Memory B cell (primary cell): ENCODE measurements around the gene AP3S1.
A peak's percentile ranks its signal among the peaks of the same experiment; 100 is the strongest.
"Not testable (repeated sequence)": the region's sequence is repeated elsewhere in the genome, so short reads cannot be mapped to it uniquely, and the experiment has no call there.

Source experiments
- ATAC-seq: fragments of 150-1000 bp; cut with Tn5 transposase; 2 replicates; pipeline ENCODE4 v1.10.0; 2021; ENCODE audit warnings: low read depth, mild to moderate bottlenecking, moderate library complexity
- DNase-seq, 2 donors: peaks; one replicate each; pipeline ENCODE4 v3.0.0; 2022; ENCODE audit warnings: low spot score in 2 of 2
- H3K27ac Mint-ChIP-seq: one replicate; pipeline ENCODE4 v1.8.0; 2022; ENCODE audit warnings: mild to moderate bottlenecking, moderate library complexity, mixed read lengths
- H3K27me3 Mint-ChIP-seq: one replicate; pipeline ENCODE4 v1.8.0; 2022; ENCODE audit warnings: mixed read lengths
- H3K36me3 Mint-ChIP-seq: one replicate; pipeline ENCODE4 v1.8.0; 2022; ENCODE audit warnings: mild to moderate bottlenecking, mixed read lengths
- H3K4me1 Mint-ChIP-seq: one replicate; pipeline ENCODE4 v1.8.0; 2022; ENCODE audit warnings: mixed read lengths
- H3K4me3 Mint-ChIP-seq: one replicate; pipeline ENCODE4 v1.8.0; 2022; ENCODE audit warnings: mild to moderate bottlenecking, moderate library complexity, mixed read lengths
- H3K9me3 Mint-ChIP-seq: one replicate; pipeline ENCODE4 v1.8.0; 2022; ENCODE audit warnings: mixed read lengths

The AP3S1 gene

DNA sequence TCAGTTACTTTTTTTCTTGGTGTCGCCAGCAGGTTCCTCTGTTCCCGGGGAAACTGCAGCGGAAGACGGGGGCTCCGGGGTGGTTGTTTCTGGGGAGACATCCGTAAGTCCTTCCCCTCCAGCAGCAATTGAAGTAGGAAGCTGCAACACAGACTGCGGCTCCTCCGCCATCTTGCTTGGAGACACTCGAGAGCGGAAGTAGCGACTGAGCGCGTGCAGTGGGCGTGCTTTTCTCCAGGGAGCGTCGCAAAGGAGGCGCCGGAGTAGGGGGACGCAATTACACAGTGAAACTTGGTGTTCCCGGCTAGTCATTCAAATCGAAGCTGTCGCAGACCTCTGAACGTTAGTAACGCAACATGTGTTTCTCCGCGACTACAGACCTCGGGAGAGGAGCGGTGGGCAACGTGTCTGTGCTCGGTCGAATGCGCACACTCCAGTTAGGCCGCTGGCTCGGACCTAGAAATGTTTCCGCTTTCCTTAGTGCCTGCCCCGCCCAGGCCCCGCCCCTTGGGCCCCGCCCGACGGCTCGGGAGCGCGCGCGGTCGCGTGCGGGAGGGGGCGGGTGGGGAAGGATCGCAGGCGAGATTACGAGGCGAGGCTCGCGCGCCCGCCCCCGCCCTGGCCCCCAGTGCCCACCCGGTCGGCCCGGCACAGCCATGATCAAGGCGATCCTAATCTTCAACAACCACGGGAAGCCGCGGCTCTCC lies at the start of gene AP3S1, which contains the start of gene ATG12:
Gene AP3S1, plus strand, starts transcription at position 554 of the 707 bp plus-strand sequence. Its CDS starts 103 bp downstream, at position 657.
Gene ATG12, minus strand, starts transcription at position 184 of the 707 bp plus-strand sequence. Its CDS starts 13 bp downstream, at position 171.
- H3K27ac Mint-ChIP-seq: peak within 1 kb of the TSS; percentile 99
- H3K4me1 Mint-ChIP-seq: peaks cover 27% of the 10 kb centered on the region
- no peaks in the 10 kb centered on the region for H3K9me3 Mint-ChIP-seq
- peak within 1 kb of the TSS; percentile 95 for H3K4me3 Mint-ChIP-seq
- peak; percentile 82 for ATAC-seq
- H3K27me3 Mint-ChIP-seq: no peaks in the 10 kb centered on the region
- peak; percentile 92 to 96 for DNase-seq
- peaks cover 3% of the 10 kb centered on the region for H3K36me3 Mint-ChIP-seq

DNA sequence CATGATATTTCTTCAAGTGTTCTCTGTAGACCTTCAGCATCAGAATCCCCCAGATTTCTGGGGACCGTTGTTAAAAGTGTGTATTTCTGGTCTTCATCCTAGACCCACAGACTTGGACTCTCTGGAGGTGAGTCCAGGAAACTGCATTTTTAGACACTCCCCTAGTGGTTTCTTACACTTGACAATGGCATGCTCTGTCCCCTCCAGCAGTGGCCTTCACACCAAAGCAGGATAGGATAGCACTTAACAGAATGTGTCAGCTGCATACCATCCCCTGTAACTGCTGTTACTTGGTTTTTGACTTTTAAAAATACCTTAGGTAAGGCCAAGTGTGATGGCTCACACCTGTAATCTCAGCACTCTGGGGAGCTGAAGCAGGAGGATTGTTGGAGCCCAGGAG lies 46.0 kb upstream of the AP3S1 start:
- ATAC-seq: no peak
- Mint-ChIP-seq H3K27ac (no peak overlapping the region), H3K4me1 (no peaks in the 10 kb centered on the region), H3K9me3 (no peaks in the 10 kb centered on the region), H3K4me3 (no peak overlapping the region), H3K27me3 (peaks cover 15% of the 10 kb centered on the region), H3K36me3 (no peaks in the 10 kb centered on the region)
- no peak for DNase-seq

GRCh38 chr5:115796656-115797055 lies 45.1 kb upstream of the AP3S1 start:
- H3K27me3 Mint-ChIP-seq: peaks cover 13% of the 10 kb centered on the region
- H3K36me3 Mint-ChIP-seq: no peaks in the 10 kb centered on the region
- no peak overlapping the region for H3K27ac Mint-ChIP-seq
- ATAC-seq: no peak
- H3K9me3 Mint-ChIP-seq: no peaks in the 10 kb centered on the region
- DNase-seq: no peak
- H3K4me1 Mint-ChIP-seq: no peaks in the 10 kb centered on the region
- H3K4me3 Mint-ChIP-seq: no peak overlapping the region

GRCh38 chr5:115798252-115798651 lies 43.5 kb upstream of the AP3S1 start:
- no peak overlapping the region for H3K27ac Mint-ChIP-seq
- peaks cover 11% of the 10 kb centered on the region for H3K27me3 Mint-ChIP-seq
- DNase-seq (no peak), ATAC-seq (no peak)
- H3K4me1 Mint-ChIP-seq: no peaks in the 10 kb centered on the region
- no peak overlapping the region for H3K4me3 Mint-ChIP-seq
- no peaks in the 10 kb centered on the region for H3K9me3 Mint-ChIP-seq
- no peaks in the 10 kb centered on the region for H3K36me3 Mint-ChIP-seq

DNA sequence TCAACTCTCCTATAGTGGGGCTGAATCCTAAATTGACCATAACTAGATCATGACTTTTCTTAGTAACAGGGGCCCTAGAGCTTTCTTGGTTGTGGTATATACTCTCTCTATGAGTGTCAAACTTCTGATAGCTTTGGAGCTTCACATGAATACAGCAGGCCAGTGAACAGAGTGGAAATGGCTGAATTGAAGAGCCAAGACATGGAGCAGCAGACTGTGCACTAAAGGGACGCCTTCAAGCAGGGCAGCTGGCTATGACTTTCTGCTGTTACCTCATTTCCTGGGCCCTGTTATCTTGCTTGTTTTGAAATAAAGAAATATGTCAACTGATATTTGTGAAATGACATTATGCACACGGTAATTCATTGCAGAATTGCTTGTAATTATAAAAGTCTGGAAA lies 41.6 kb upstream of the AP3S1 start:
- H3K36me3 Mint-ChIP-seq: no peaks in the 10 kb centered on the region
- H3K27ac Mint-ChIP-seq: no peak overlapping the region
- H3K9me3 Mint-ChIP-seq: no peaks in the 10 kb centered on the region
- ATAC-seq (no peak), DNase-seq (no peak)
- H3K4me3 Mint-ChIP-seq: no peak overlapping the region
- peaks cover 7% of the 10 kb centered on the region for H3K27me3 Mint-ChIP-seq
- no peaks in the 10 kb centered on the region for H3K4me1 Mint-ChIP-seq

DNA sequence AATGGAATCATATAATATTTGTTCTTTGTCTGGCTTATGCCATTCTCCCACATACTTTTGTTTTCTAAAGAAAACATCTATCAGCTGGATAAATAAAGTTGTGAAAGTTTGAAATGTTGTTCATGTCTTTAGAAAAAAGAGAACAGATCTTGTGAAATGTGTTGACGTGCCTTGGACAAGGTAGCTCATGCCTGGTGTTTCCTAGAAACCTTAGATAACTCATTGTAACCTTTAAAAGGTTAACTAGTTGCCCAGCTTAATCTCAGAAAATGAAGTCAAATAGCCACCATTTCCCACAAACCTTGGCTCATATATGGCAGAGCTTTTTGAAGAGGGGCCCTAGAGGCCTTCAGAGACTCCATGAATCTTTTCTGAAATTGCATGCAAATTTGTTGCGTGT lies 40.6 kb upstream of the AP3S1 start:
- peaks cover 7% of the 10 kb centered on the region for H3K27me3 Mint-ChIP-seq
- no peaks in the 10 kb centered on the region for H3K36me3 Mint-ChIP-seq
- DNase-seq (no peak), ATAC-seq (no peak)
- no peaks in the 10 kb centered on the region for H3K9me3 Mint-ChIP-seq
- no peak overlapping the region for H3K4me3 Mint-ChIP-seq
- no peak overlapping the region for H3K27ac Mint-ChIP-seq
- H3K4me1 Mint-ChIP-seq: no peaks in the 10 kb centered on the region

- Mint-ChIP-seq H3K36me3 (no peaks in the 10 kb centered on the region), H3K27ac (no peak overlapping the region), H3K4me3 (no peak overlapping the region), H3K9me3 (no peaks in the 10 kb centered on the region), H3K27me3 (peaks cover 7% of the 10 kb centered on the region), H3K4me1 (no peaks in the 10 kb centered on the region)
- no peak for DNase-seq
- no peak for ATAC-seq
These were observed 39.8 kb upstream of the AP3S1 start for GRCh38 chr5:115801984-115802383.

- DNase-seq: no peak
These were observed 34.6 kb upstream of the AP3S1 start for GRCh38 chr5:115806986-115807653.

GRCh38 chr5:115807654-115808052 lies 34.1 kb upstream of the AP3S1 start:
- Mint-ChIP-seq H3K4me1 (no peaks in the 10 kb centered on the region), H3K4me3 (no peak overlapping the region), H3K27me3 (peaks cover 5% of the 10 kb centered on the region), H3K9me3 (no peaks in the 10 kb centered on the region), H3K36me3 (no peaks in the 10 kb centered on the region), H3K27ac (no peak overlapping the region)
- DNase-seq: no peak
- no peak for ATAC-seq

More at GRCh38 chr5:115806986-115807653, 34.6 kb upstream of the AP3S1 start:
- Mint-ChIP-seq H3K9me3 (no peaks in the 10 kb centered on the region), H3K4me3 (no peak overlapping the region), H3K27ac (no peak overlapping the region), H3K36me3 (no peaks in the 10 kb centered on the region), H3K4me1 (no peaks in the 10 kb centered on the region), H3K27me3 (peaks cover 7% of the 10 kb centered on the region)
- ATAC-seq: no peak

GRCh38 chr5:115808066-115808465 lies 33.7 kb upstream of the AP3S1 start:
- not testable (repeated sequence) for H3K27me3 Mint-ChIP-seq, DNase-seq, H3K4me1 Mint-ChIP-seq, H3K27ac Mint-ChIP-seq, H3K36me3 Mint-ChIP-seq, ATAC-seq, H3K9me3 Mint-ChIP-seq, H3K4me3 Mint-ChIP-seq

DNA sequence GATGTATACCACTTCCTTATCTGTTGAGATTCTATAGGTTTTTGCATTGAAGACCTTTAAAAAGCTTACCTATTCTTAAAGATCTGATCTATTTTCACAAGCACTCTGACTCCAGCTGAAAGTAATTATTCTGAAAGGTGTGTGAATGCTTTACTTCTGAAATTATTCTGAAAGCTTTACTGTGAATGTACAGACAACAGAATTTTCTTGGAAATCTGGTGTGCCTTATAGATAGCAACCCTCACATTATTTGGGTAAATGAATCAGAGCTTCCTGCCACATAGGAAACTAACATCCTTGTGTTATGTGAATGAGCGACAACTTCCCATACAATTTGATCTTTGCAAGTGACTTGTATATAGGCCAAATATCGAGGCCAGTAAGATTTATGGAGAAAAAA lies 31.8 kb upstream of the AP3S1 start:
- Mint-ChIP-seq H3K4me1 (peaks cover under 1% of the 10 kb centered on the region), H3K9me3 (no peaks in the 10 kb centered on the region), H3K36me3 (no peaks in the 10 kb centered on the region), H3K4me3 (no peak overlapping the region), H3K27ac (no peak overlapping the region), H3K27me3 (peaks cover 16% of the 10 kb centered on the region)
- ATAC-seq (no peak), DNase-seq (no peak)

DNA sequence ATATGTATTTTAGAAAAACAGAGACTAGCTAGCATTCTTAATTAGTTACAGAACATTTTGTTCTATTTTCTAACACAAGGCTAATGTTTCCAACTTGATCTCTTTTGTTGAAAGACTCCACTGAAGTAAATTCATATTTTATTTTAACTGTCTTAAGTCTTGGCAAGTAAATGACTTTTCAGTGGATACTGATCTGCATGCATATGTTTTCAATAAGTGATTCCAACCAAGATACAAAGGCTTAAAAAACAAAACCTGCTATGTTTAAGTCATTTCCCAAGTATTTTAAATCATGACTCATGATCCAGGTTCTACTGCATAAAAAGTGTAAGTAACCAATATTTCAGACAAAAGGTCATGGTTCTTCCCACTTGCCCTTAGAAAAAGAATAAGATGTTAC lies 31.0 kb upstream of the AP3S1 start:
- Mint-ChIP-seq H3K4me3 (no peak overlapping the region), H3K36me3 (no peaks in the 10 kb centered on the region), H3K27me3 (peaks cover 22% of the 10 kb centered on the region), H3K9me3 (no peaks in the 10 kb centered on the region), H3K4me1 (peaks cover 8% of the 10 kb centered on the region), H3K27ac (no peak overlapping the region)
- ATAC-seq (no peak), DNase-seq (no peak)

- H3K4me3 Mint-ChIP-seq: no peak overlapping the region
- no peaks in the 10 kb centered on the region for H3K36me3 Mint-ChIP-seq
- no peaks in the 10 kb centered on the region for H3K9me3 Mint-ChIP-seq
- peaks cover 12% of the 10 kb centered on the region for H3K4me1 Mint-ChIP-seq
- no peak overlapping the region for H3K27ac Mint-ChIP-seq
- ATAC-seq (no peak), DNase-seq (no peak)
- peaks cover 25% of the 10 kb centered on the region for H3K27me3 Mint-ChIP-seq
These were observed 30.3 kb upstream of the AP3S1 start for GRCh38 chr5:115811406-115811805.

GRCh38 chr5:115812372-115812771 lies 29.4 kb upstream of the AP3S1 start:
- Mint-ChIP-seq H3K36me3 (no peaks in the 10 kb centered on the region), H3K9me3 (no peaks in the 10 kb centered on the region), H3K4me3 (no peak overlapping the region), H3K27ac (no peak overlapping the region), H3K4me1 (peaks cover 15% of the 10 kb centered on the region), H3K27me3 (peaks cover 29% of the 10 kb centered on the region)
- ATAC-seq (no peak), DNase-seq (no peak)

DNA sequence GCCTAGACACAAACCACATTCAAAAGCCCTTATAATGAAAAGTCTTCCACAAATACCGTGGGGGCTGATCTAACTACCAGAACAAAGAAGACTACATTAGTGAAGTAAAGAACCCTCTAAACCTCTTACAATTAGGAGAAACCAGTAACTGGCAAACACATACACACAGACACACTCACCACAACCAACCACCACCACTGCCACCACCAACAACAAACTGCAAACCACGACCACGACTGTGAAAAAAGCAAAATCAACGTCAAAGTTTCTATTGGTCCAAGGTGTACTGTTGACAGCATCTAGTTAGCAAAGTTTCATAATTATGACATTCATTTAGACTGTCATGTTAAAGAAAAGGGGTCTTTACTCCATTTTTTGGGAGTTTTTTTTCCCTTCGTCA lies 28.0 kb upstream of the AP3S1 start:
- ATAC-seq: no peak
- H3K27ac Mint-ChIP-seq: no peak overlapping the region
- peaks cover 31% of the 10 kb centered on the region for H3K27me3 Mint-ChIP-seq
- no peak overlapping the region for H3K4me3 Mint-ChIP-seq
- peaks cover 15% of the 10 kb centered on the region for H3K4me1 Mint-ChIP-seq
- H3K9me3 Mint-ChIP-seq: no peaks in the 10 kb centered on the region
- no peak for DNase-seq
- no peaks in the 10 kb centered on the region for H3K36me3 Mint-ChIP-seq
